NAMALWA (cell line): ENCODE results near the gene AKNAD1.

Source experiments
- DNase-seq: peaks from one replicate; pipeline ENCODE4 v3.0.0-alpha.2; 2015; ENCODE audit warnings: low spot score

Gene AKNAD1

DNA sequence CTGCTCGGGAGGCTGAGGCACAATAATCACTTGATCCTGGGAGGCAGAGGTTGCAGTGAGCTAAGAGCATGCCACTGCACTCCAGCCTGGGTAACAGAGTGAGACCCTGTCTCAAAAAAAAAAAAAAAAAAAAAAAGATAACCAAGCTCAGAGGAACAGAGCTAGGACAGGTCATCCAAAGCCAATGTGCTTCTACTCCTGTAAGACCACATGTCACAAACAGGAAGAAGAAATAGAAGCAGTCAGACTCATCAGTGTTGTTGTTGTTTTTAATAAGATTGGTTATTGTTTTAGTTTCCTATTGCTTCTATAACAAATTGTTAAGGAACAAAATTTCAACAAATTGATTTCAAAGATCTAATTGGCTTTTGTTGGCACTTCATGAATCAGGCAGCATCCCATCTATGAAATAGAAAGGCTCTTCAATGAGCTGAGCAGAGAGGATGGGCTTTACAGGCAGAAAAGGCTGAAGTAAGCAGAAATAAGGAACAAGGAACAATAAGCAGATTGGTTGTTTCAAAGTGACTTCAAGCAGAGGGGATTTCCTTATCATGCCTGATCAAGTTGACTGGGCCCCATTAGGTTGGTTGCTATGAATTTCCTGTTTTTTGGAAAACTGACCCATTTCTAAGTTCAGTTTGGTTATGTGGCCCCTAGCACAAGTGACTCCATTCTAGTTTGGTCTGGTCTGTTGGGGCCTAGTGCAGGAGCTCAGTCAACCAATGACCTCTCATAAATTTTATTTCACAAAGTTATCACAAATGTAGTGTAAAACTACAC lies 6.0 kb upstream of the AKNAD1 start:
- no peak for DNase-seq

- no peak for DNase-seq
Observed at GRCh38 chr1:108862017-108862610, 5.2 kb upstream of the AKNAD1 start.

GRCh38 chr1:108861566-108861965 lies 4.7 kb upstream of the AKNAD1 start:
- no peak for DNase-seq

DNA sequence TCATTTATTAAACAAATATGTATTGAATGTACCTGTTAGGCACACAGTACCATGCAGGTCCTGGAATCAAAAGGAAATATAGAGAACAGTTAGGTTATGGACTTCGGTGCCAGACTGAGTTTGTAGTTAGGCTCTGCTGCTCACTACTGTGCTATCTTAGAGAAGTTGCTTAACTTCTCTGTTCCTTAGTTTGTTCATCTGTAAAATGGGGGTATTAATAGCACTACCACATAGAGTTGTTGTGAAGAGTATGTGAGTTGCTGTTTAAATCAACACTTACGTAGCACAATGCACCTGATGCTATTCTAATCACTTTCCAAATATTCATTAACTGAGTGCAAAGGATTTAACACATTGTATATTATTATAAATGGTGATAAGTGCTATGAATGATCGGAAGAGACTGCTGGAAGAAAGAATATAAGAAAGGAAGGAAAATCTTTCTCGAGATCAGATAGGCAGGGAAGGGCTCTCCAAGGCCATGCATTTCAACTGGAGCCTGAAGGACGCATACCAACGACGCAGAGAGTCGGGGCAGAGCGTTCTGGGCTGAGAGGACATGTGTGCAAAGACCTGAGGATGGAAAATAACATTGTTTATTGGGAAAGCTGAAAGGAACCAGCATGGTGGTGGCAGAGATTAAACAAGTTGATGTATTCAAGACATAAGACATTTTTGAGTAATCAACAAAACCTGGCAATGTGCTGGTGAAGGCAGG lies 3.5 kb upstream of the AKNAD1 start:
- DNase-seq = no peak

- no peak for DNase-seq
Observed at GRCh38 chr1:108858230-108858950, 1.5 kb upstream of the AKNAD1 start.

DNA sequence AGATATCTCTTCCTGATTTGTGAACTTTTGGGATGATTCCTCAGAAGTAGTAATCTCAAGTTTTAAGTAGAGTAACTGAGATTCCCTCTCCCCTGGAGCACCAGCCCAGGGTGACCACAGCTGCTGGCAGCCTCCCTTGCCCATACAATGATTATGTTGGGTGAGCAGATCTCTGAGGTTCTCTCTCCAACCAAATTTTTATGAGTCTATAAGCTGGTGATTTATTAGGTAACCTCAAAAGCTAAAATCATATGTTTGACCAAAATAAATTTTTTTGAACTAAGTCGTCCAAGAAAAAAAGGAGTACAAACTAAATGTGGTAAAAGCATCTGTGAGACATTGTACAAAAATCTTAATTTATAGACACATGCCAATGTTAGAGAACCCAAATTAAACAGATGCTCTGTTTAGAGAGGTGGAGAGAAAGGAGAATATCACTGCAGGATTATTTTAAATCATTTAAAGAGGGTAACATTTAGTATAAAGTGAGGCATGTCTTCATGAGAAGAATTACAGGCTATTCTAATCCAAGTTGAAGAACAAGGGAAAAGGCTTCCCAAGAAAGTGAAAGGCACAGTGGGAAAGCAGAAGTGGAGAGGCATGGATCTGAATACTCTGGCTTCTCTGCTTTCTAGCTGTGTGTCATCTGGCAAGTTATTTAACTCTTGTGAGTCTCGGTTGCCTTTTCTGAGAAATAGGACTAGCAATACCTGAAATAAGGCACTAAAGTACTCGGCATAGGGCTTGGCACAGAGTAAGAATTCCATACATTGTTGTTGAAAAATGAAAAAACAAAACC lies 2.5 kb downstream of the AKNAD1 start:
- no peak for DNase-seq

DNA sequence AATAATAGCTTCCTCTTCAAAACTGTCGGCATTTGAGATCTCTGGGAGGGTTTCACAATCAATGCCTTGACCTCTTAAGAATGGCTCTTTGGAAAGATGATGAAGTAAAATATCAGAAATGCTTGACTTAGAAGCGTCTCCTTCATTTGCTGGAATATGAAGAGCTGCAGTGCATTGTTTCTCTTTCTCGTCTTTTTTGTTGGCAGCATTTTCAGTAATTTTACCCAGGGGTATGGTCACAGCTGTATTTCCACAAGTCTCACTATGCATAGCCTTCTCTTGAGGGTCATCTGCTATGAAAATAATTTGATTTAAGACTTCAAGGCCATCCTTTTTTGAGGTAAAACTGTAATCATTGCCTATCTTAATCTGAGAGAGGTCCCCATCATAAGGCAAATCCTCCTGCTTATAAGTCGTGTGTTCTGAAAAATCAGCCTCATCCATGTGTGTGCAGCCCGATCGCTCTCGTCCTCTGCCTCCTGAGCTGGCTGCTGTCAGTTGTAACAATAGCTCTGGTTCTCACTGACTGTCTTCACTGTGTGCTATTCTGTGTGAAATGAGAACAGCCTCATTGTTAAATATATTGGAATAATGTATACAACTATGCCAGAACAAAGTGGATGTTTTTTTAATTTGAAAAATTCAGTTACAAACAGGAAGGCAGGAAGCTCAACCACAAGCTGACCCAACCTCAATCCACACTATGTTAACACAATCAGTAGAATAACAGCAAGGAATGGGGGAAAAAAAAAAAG lies 4.5 kb downstream of the AKNAD1 start:
- DNase-seq = no peak

GRCh38 chr1:108851567-108851966 lies 5.3 kb downstream of the AKNAD1 start:
- DNase-seq = no peak

- no peak for DNase-seq
Observed at GRCh38 chr1:108850929-108851328, 6.0 kb downstream of the AKNAD1 start.

DNA sequence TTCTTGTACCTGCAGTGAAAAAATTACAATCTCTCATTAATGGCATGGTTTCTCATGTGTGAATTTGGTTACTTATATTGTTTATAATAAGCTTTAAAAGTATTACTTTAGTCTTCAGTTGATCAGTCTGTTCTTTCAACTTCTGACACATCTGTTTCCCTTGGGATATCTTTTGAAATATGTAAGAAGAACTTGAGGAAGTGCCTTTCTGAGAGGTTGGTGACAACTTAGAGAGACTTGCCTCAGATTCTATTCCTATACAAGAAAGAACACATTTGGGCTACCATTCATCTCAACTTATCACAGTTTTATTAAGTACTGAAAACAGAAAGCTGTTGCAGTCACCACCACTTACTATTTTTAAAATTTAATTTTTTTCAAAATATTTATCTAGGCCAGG lies 8.1 kb downstream of the AKNAD1 start:
- DNase-seq = no peak

DNA sequence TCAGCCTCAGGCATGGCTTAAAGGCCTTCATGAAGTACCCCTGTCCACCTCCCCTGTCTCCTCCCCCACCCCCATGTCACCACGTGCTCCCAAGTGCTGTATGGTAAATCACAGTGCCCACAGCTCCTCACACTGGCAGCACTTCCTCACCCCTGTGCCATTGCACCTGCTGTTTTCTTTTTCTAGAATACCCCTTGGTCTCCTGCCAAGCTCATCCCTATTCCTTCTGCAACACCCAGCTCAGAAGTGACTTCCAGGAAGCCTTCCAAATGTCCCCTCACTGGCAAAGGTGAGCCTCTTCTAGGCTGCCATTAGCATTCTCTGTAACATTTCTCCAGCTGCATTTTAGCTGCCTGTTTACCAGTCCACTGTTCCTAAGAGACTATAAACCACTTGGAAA lies 9.4 kb downstream of the AKNAD1 start:
- no peak for DNase-seq

GRCh38 chr1:108845991-108846390 lies 10.9 kb downstream of the AKNAD1 start:
- no peak for DNase-seq

DNA sequence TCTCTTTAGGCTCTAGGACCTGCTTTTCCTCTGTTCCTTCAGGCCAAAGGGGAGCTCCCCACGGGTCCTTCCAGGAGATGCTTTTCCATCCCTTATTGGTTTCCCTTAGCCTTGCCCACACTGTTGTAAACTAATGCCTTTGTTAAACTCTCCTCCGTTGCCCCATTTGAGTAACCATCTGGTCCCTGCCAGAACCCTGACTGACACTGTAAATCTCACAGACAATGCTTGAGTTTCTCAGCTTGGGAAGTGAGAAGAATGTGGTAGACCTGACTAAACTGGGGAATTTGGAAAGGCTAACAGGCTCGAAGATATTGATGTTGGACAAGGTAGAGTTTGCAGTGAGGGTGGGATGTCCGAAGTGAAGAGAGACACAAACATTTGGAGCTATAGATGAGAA lies 11.4 kb downstream of the AKNAD1 start:
- DNase-seq = no peak

- DNase-seq = no peak
Observed at GRCh38 chr1:108843390-108844137, 13.3 kb downstream of the AKNAD1 start.

DNA sequence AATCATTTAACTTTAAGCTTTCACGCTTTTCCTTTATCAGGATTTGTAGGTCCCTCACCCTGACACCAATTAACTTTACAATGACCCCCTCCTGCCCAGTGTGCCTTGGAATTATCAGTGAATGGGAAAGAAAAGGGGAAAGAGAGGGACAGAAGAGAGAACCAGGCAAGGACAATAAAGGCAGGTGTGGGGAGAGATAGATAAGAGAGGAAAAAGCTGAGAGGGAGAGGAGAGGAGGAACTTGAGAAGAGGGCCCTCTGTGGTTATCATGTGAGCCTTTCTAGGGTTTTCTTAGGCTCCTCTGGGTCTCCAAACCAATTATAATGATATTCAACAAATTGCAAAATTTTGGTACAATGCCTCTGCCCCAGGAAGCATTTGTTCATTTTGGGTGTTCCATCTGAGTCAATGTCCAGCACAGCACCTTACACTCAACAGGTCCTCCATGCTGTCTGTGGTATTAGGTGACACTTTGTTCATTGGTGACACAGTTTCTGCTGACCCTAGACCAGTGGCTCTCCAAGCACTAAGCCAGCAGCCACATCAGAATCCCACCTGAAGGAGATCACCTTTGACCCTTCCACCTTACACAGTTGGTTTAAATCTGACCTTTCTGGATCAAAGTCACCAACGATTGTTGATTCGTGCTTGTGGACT lies 14.2 kb downstream of the AKNAD1 start:
- no peak for DNase-seq

DNA sequence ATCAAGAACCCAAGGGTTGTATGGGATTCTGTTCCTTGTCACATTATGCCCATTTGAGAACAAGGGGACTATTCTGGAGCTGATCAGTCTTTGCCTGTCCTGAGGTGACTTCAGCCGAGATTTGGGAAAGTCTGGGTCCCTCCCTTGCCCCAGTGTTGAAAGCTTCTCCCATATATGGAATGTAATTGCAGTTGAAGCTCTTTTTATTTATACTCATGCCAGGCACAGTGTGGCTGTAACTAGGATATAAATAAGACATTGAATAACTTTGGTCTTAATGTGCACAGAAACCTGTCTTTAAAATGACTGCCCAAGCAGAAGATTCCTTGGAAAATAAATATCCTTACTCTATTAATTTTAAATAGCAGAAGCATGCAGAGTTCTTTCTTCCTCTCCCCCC lies 15.2 kb downstream of the AKNAD1 start:
- no peak for DNase-seq

GRCh38 chr1:108832929-108833328 lies 24.0 kb downstream of the AKNAD1 start:
- no peak for DNase-seq

DNA sequence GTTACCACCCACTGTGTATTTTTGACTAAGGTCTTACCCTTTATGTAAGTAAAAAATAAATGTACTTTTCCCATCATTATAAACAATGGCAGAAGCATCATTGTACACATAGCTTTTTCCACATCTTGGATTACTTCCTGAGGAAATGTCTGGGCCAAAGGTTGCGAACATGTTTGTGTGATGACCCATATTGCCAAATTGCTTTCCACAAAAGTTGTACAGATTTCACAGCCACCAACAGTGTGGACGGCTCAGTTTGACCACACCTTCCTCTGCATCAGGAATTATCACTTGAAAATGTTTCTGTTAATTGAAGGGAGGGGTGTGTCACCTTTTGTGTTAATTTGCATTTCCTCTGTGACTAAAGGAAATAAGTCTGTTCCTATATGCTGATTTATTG lies 25.7 kb downstream of the AKNAD1 start:
- DNase-seq = no peak

DNA sequence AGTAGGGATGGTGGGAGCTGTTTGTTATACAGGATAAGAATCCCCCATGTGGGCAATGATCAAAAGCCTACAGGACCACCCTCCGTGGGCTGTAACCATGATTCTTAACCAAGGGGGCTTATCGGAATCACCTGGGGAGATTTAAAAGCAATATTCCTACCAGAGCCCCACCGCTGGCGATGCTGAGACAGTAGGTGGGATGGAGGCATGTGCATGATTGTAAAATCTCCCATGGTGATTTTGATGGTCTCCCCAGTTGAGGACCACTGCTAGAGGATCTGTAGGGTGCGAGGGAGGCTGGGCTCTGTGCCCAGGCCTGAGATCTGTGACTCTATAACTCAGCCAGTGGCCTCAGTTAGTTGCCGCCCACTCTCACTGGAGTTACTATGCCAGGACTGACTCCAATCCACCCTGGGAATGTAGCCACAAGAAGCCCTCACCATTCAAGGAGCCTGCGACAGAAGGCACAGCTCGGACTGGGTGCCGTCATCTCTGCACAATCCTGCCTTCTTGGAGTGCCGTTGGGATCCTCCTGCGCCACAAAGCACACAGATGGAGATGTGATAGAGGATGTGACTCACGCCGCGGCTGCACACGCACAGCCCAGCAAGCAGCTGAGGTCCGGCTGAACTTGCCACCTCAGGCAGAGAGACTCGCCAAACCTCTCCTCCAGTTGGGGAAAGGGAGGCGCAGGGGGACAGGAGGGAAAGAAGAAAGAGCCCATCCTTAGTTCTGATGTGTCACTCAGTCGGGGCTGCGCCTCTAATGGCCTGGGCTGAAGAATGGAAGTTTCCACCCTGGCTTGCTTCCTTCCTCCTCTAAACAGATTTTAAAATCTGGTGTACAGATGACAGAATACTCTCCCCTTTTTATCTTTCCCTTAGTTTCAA lies 26.5 kb downstream of the AKNAD1 start:
- no peak for DNase-seq
